Occipital lobe (tissue), 2 donors: ENCODE data around the gene CACNG7. TPM values are rescaled to one million over a fixed set of nuclear protein-coding genes. Genes with fewer than 3 reads are reported as not detected.
"Not testable (repeated sequence)": the region's sequence is repeated elsewhere in the genome, so short reads cannot be mapped to it uniquely, and the experiment has no call there.

Experiments
- DNase-seq: peaks from one replicate; lab custom pipeline; 2025; lab: John Stamatoyannopoulos, UW
- total RNA-seq: library from RNA; depleted of rRNA; stranded (reverse); fragments of >200 nt; gene quantifications from one replicate; pipeline ENCODE4 v1.2.3, GENCODE V29; 2014

CACNG7 gene, protein sequence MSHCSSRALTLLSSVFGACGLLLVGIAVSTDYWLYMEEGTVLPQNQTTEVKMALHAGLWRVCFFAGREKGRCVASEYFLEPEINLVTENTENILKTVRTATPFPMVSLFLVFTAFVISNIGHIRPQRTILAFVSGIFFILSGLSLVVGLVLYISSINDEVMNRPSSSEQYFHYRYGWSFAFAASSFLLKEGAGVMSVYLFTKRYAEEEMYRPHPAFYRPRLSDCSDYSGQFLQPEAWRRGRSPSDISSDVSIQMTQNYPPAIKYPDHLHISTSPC
- total RNA-seq = 10.9 TPM

DNA sequence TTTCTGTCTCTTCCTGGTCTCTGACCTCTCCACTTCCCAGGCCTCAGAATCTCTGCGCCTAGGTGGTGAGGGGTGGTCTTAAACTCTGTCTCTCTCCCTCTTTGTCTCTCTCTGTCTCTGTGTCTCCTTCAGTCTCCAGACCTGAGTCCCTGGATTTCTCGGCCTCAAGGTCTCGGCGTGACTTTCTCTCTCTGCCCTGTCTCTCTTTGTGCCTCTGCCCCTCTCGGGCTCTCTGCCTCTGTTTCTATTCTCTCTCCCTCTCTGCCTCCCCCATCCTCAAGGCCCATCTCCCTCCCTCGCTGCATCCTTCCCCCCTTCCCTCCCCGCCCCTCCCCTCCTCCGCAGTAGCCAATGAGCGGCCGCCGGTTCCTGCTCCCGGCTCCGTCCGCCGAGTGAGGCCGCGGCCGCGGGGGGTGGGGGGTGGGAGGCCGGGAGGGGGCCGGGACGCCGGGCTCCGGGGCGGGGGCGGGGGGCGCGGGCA, at the start of gene CACNG7:
Gene CACNG7, plus strand, starts transcription at position 344 of the 481 bp plus-strand sequence. CDS start 3,554 bp downstream, outside the sequence.
- DNase-seq = peak; percentile 64

GRCh38 chr19:53864308-53864836, 44.7 kb upstream of the CACNG7 start:
- peak; percentile 25 for DNase-seq

DNA sequence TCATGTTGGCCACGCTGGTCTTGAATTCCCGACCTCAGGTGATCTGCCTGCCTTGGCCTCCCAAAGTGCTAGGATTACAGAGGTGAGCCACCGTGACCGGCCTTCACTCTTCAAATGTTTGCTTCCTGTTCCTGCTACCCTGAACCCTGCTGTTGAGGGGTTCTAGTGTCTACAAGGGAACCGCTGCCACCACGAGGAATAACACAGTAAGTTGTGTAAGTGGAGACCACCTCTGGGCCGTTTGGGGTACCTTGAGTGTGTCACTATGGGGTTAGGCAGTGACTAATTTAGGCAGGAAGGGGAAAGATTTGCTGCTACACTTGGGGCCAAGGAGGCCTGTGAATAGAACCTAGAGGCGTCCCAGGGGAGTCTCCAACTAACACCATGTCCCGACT, 43.6 kb upstream of the CACNG7 start:
- DNase-seq = no peak

DNA sequence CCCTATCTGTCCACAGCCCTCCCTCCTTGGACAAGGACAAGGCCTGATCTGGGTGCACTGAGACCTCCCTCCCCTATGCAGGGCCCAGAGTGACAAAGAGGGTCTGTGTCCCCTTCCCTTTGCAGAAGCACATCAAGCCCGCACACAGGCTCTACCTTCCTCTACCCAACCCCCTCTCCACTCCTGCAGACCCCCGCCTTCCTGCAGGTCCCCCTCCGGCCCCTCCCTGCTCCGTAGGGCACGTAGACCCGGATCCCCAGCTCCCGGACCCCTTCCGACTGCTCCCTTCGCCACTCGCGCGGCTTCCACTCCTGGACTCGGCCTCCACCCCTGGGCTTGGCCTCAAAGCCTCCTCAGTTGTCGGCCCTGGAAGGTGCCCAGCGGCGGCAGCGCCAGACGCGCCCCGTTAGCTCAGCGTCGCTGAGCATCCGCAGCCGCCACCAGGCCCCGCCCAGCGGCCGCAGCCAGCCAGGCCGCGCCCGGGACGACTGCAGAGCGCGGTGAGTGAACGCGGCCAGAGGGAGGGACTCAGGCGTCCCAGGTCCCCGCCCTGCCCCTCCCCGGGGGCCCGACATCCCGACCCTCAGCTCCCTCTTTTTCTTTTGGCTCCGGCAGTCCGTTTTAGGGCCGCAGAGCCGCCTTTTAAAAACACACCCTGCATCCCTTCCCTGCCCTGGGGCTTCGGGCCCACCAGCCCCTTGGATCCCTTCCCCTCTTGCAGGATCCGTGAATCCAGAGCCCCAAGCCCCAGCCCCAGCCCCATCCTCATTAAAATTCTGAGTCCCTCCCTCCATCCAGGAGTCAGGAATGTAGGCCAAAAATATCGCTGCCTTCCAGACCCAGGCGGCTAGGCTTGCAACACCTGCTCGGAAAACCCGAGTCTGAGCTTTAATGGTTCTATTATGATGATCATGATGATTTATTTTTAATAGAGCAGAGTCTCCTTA, 42.9 kb upstream of the CACNG7 start:
- DNase-seq = peak; percentile 72

DNA sequence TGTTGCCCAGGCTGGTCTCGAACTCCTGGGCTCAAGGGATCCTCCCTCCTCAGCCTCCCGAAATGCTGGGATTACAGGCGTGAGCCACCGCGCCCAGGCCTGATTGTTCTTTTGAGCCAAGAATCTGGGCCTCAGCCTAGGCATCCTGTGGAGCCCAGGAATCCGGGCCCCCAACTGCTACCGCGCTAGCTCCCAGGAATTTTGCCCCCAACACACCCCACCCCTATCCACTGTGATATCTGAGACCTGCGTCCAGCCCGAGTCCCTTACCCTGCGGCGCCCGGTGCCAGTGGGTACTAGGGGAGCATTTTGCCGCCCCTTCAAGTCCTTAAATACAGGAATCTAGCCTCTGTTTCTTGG, 42.2 kb upstream of the CACNG7 start:
- no peak for DNase-seq

GRCh38 chr19:53867225-53868090, 41.6 kb upstream of the CACNG7 start, which contains the start of gene MYADM:
Gene MYADM, plus strand, starts transcription at chr19:53867883. Its CDS starts 5,647 bp downstream, at chr19:53873530.
- peak; percentile 95 for DNase-seq

DNA sequence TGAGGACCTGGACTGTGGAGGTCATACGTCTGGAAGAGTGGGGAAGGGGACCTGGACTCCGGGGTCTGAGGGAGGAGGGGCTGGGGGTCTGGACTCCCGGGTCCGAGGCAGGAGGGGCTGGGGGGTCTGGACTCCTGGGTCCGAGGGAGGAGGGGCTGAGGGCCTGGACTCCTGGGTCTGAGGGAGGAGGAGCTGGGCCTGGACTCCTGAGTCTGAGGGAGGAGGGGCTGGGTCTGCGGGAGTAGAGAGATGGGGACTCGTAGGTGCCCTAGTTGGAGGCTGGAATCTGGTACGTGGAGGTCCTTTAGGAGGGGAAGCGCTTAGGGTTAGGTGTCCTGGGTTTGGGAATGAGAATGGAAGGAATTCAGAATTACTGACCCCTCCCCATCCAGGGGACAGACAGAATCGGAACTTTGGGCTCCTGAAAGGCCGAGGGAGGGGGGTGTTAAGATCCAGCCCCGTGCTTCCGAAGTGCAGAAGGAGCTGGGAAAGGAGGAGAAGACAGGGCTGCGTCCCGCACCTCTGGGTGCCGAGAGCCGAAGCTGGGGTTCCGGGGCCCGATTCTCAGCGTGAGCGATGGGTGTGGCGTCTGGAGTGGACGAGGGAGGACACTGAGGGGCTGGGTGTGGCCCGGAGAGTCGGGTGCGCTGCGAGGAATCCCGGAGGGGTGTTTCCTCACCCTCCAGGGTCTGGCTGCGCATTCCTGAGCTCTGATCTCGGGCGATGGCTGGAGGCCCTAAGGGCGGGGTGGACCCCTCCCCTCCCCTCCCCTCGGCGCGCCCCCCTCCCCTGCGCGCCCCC, 40.8 kb upstream of the CACNG7 start:
- DNase-seq = no peak

DNA sequence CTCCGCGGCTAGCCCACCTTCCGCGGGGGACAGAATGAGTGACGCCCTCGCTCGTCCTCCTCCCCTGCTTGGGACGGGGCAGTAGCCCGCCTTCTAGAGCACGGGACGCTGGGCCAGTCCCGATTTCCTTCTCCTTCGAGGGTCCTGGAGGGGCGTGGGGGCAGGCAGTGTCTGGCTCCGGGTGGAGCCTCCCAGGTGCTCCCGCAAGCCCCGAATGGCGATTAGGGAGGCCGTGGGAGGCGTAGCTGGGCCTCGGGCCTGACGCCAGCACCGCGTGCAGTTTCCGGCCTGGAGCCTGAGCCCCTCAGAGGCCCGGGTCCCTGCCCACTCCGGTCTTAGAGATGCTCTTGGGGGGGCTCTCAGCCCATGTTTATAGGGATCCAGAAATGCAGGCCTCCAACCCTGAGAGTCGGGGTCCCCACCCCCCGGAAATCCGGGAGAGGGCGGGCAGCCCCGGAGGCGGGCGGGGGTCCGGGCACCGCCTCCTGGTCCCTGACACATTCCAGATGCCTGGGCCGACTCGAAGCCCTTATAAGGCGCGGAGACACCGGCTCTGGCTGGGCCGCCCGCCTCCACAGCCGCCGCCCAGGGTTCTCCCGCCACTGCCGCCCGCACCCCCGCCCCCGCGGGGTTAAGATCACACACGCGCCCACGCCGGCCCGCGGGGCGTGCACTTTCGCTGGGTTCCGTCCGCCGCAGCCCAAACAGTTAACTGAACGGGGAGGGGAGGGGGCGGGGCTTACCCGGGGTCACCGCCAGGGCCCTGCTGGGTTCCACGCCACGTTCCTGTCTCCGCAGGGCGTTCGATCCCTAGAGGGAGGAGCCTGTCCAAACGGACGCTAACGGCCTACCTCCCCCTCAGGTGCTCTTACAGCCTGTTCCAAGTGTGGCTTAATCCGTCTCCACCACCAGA, 39.9 kb upstream of the CACNG7 start:
- DNase-seq = peak; percentile 57

DNA sequence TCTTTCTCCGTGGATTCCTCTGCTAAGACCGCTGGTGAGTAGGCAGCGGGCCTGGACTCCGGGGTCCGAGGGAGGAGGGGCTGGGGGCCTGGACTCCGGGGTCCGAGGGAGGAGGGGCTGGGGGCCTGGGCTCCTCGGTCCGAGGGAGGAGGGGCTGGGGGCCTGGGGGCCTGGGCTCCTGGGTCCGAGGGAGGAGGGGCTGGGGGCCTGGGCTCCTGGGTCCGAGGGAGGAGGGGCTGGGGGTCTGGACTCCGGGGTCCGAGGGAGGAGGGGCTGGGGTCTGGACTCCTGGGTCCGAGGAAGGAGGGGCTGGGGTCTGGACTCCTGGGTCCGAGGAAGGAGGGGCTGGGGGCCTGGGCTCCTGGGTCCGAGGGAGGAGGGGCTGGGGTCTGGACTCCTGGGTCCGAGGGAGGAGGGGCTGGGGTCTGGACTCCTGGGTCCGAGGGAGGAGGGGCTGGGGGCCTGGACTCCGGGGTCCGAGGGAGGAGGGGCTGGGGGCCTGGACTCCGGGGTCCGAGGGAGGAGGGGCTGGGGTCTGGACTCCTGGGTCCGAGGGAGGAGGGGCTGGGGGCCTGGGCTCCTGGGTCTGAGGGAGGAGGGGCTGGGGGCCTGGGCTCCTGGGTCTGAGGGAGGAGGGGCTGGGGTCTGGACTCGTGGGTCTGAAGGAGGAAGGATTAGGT, 39.1 kb upstream of the CACNG7 start:
- not testable (repeated sequence) for DNase-seq

DNA sequence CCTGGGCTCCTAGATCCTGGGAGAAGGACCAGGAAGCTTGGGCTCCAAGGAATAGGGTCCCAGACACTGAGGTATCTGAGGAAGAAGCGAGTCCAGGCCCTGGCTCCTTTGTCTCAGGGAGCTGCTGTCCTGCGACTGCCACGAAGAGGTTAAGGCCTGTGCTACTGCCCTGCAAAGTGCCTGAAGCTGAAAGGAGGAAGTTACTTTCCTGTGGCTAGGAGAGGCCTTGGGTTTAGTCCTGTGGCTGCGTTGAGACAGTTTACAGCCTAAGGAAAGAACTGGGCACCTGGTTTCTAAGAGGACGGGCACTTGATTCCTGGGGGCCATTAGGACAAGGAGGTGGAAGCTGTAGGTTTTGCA, 38.6 kb upstream of the CACNG7 start:
- no peak for DNase-seq

DNA sequence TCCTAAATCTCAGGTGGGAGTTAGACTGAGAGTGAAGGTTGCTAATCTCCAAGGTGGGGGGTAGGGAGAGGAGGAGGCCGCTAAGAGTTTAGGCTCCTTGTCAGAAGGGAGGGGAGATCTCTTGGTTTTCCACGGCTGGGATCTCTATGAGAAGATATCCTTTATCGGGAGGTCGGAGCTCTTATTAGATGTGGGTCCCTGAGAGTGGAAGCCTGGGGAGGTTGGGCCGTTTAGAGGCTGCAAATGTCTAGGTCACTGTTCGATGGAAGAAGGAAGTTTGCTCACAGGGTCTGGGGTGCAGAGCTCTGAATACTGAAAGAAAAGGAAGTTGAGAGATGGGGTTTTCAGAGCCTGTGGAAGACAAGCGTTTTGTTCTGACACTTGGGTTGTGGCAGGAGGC, 37.6 kb upstream of the CACNG7 start:
- no peak for DNase-seq

DNA sequence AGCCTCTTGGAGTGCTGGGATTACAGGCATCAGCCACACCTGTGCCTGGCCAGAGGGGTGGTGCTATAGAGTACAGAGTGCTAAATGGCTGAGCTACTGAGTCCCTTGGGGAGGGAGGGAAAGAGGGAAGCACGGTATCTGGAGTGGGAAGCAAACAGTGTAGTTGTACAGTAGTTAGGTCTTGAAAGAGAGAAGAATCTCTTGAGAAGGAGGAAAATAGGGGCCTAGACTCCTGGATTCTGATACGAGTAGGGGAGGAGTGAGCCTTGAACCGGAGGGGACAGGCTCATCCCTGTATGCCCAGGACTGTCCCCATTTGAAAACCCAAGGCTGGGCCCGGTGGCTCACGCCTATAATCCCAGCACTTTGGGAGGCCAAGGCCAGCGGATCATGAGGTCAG, 36.3 kb upstream of the CACNG7 start:
- DNase-seq = no peak

- DNase-seq = no peak
Measured at GRCh38 chr19:53873773-53874605, 35.1 kb upstream of the CACNG7 start.

GRCh38 chr19:53874606-53874990, 34.5 kb upstream of the CACNG7 start:
- DNase-seq = no peak

GRCh38 chr19:53875602-53876325, 33.3 kb upstream of the CACNG7 start:
- no peak for DNase-seq

- no peak for DNase-seq
Measured at GRCh38 chr19:53876651-53877224, 32.3 kb upstream of the CACNG7 start.

- DNase-seq = no peak
Measured at GRCh38 chr19:53877361-53877766, 31.7 kb upstream of the CACNG7 start.
